DMS114 treated with DMSO at 0.1 percent for 48 hours (cell line): Measurements from ENCODE around the gene NINJ1.

ENCODE experiments used
- DNase-seq: peaks from one replicate; lab custom pipeline; 2025; ENCODE audit not compliant: unreplicated experiment; lab: John Stamatoyannopoulos, UW

Gene NINJ1

GRCh38 chr9:93090091-93090655, 43.9 kb downstream of the NINJ1 start:
- no peak for DNase-seq

- DNase-seq, result no peak
Measured at GRCh38 chr9:93089481-93089991, 44.5 kb downstream of the NINJ1 start.

GRCh38 chr9:93089024-93089423, 45.0 kb downstream of the NINJ1 start:
- no peak for DNase-seq

- no peak for DNase-seq
Measured at GRCh38 chr9:93088656-93089015, 45.4 kb downstream of the NINJ1 start.

GRCh38 chr9:93087971-93088655, 45.9 kb downstream of the NINJ1 start:
- no peak for DNase-seq

GRCh38 chr9:93086447-93087224, 47.4 kb downstream of the NINJ1 start:
- no peak for DNase-seq

- no peak for DNase-seq
Measured at GRCh38 chr9:93085676-93086075, 48.4 kb downstream of the NINJ1 start.

- no peak for DNase-seq
Measured at GRCh38 chr9:93084471-93084881, 49.6 kb downstream of the NINJ1 start.

- no peak for DNase-seq
Measured at GRCh38 chr9:93083592-93084470, 50.2 kb downstream of the NINJ1 start.

- DNase-seq, result no peak
Measured at GRCh38 chr9:93082841-93083411, 51.1 kb downstream of the NINJ1 start.

- no peak for DNase-seq
Measured at GRCh38 chr9:93081931-93082330, 52.1 kb downstream of the NINJ1 start.

GRCh38 chr9:93081081-93081529, 52.9 kb downstream of the NINJ1 start:
- DNase-seq, result no peak

- DNase-seq, result no peak
Measured at GRCh38 chr9:93080406-93080805, 53.6 kb downstream of the NINJ1 start.

- no peak for DNase-seq
Measured at GRCh38 chr9:93079371-93079770, 54.7 kb downstream of the NINJ1 start.

GRCh38 chr9:93077811-93078210, 56.2 kb downstream of the NINJ1 start:
- DNase-seq, result no peak

- DNase-seq, result no peak
Measured at GRCh38 chr9:93077367-93077766, 56.7 kb downstream of the NINJ1 start.

- DNase-seq, result no peak
Measured at GRCh38 chr9:93076792-93077128, 57.3 kb downstream of the NINJ1 start.

- no peak for DNase-seq
Measured at GRCh38 chr9:93076101-93076791, 57.8 kb downstream of the NINJ1 start.

GRCh38 chr9:93072383-93072795, 61.7 kb downstream of the NINJ1 start:
- DNase-seq, result no peak
